Memory B cell (primary cell): ENCODE results near the gene TRIM9.

Experiments used
- ATAC-seq: fragments of 150-1000 bp; cut with Tn5 transposase; 2 replicates; pipeline ENCODE4 v1.10.0; 2021; ENCODE audit warnings: low read depth, mild to moderate bottlenecking, moderate library complexity
- DNase-seq, 2 donors: peaks; one replicate each; pipeline ENCODE4 v3.0.0; 2022; ENCODE audit warnings: low spot score in 2 of 2
- H3K27ac Mint-ChIP-seq: one replicate; pipeline ENCODE4 v1.8.0; 2022; ENCODE audit warnings: mild to moderate bottlenecking, moderate library complexity, mixed read lengths
- H3K27me3 Mint-ChIP-seq: one replicate; pipeline ENCODE4 v1.8.0; 2022; ENCODE audit warnings: mixed read lengths
- H3K36me3 Mint-ChIP-seq: one replicate; pipeline ENCODE4 v1.8.0; 2022; ENCODE audit warnings: mild to moderate bottlenecking, mixed read lengths
- H3K4me1 Mint-ChIP-seq: one replicate; pipeline ENCODE4 v1.8.0; 2022; ENCODE audit warnings: mixed read lengths
- H3K4me3 Mint-ChIP-seq: one replicate; pipeline ENCODE4 v1.8.0; 2022; ENCODE audit warnings: mild to moderate bottlenecking, moderate library complexity, mixed read lengths
- H3K9me3 Mint-ChIP-seq: one replicate; pipeline ENCODE4 v1.8.0; 2022; ENCODE audit warnings: mixed read lengths

The TRIM9 gene

DNA sequence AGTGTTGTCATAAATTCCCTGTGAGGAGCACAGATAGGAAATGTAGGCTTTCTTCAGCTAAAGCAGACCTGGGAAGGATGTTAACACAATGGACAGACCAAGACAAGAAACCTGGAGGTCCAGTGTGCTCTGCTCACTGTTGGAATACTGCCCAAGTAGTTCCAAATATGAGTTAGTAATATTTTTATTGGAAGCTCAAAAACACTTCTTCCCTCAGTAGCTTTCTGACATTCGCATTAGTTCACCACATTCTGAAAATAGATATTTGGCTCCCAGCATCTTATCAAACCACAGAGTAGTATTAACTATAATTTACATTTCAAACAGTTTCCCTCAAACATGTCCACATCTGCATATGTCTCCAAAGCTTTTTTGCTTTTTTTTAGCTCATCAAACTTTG is 75.8 kb downstream of the TRIM9 start:
- H3K27me3 Mint-ChIP-seq, result no peaks in the 10 kb centered on the region
- ATAC-seq (no peak), DNase-seq (no peak)
- no peak overlapping the region for H3K4me3 Mint-ChIP-seq
- no peaks in the 10 kb centered on the region for H3K9me3 Mint-ChIP-seq
- H3K27ac Mint-ChIP-seq, result no peak overlapping the region
- H3K36me3 Mint-ChIP-seq, result no peaks in the 10 kb centered on the region
- H3K4me1 Mint-ChIP-seq, result no peaks in the 10 kb centered on the region

GRCh38 chr14:51018521-51018920 is 76.4 kb downstream of the TRIM9 start:
- no peaks in the 10 kb centered on the region for H3K36me3 Mint-ChIP-seq
- no peaks in the 10 kb centered on the region for H3K9me3 Mint-ChIP-seq

DNA sequence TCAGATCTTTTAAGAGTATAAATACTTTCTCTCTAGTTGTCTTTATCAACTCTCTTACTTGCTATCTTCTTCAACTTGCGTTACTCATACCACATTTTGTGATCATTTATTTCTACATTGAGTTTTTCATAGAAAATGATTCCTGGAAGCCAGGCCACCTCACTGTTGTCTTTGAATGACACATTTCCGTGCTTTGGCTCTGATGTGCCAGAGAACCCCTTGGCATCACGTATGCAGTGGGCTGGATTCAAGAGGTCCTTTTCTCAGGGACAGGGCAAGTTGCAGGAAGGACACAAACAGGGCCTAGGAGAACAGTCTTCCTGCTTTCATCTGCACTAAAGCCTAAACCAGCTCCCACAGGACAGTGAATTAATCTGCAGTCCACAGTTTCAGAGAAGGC is 80.3 kb downstream of the TRIM9 start:
- ATAC-seq (no peak), DNase-seq (no peak)
- no peaks in the 10 kb centered on the region for H3K27me3 Mint-ChIP-seq
- no peak overlapping the region for H3K27ac Mint-ChIP-seq
- H3K36me3 Mint-ChIP-seq, result no peaks in the 10 kb centered on the region
- H3K4me1 Mint-ChIP-seq, result no peaks in the 10 kb centered on the region
- H3K4me3 Mint-ChIP-seq, result no peak overlapping the region
- H3K9me3 Mint-ChIP-seq, result no peaks in the 10 kb centered on the region

More at GRCh38 chr14:51018521-51018920, 76.4 kb downstream of the TRIM9 start:
- Mint-ChIP-seq H3K4me1 (no peaks in the 10 kb centered on the region), H3K4me3 (no peak overlapping the region), H3K27ac (no peak overlapping the region), H3K27me3 (no peaks in the 10 kb centered on the region)
- no peak for DNase-seq
- ATAC-seq, result no peak

DNA sequence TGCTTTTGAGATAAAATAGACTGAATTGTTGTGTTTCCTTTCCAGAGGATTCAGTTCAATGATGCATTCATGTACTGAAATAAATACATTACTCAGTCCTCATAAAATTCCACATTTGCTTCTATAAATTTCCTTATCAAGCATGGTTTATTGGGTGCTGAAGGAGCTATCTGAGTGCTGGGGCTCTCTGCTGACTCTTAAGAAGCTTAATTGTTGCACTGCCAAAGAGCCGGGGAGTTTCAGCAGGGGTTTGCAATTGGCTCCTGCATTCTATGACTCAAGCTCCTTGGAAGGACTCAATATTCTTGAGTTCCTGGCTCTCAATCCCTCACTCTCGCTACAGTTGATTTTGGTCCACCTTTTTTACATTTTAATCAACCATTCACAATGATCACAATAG is 80.8 kb downstream of the TRIM9 start:
- no peaks in the 10 kb centered on the region for H3K36me3 Mint-ChIP-seq
- H3K27me3 Mint-ChIP-seq, result no peaks in the 10 kb centered on the region
- H3K4me3 Mint-ChIP-seq, result no peak overlapping the region
- ATAC-seq (no peak), DNase-seq (no peak)
- H3K27ac Mint-ChIP-seq, result no peak overlapping the region
- H3K9me3 Mint-ChIP-seq, result no peaks in the 10 kb centered on the region
- H3K4me1 Mint-ChIP-seq, result no peaks in the 10 kb centered on the region

GRCh38 chr14:51012055-51012454 is 82.8 kb downstream of the TRIM9 start:
- Mint-ChIP-seq H3K27me3 (no peaks in the 10 kb centered on the region), H3K9me3 (no peaks in the 10 kb centered on the region), H3K36me3 (no peaks in the 10 kb centered on the region), H3K4me1 (no peaks in the 10 kb centered on the region), H3K4me3 (no peak overlapping the region), H3K27ac (no peak overlapping the region)
- ATAC-seq (no peak), DNase-seq (no peak)

- H3K4me1 Mint-ChIP-seq, result no peaks in the 10 kb centered on the region
- no peak overlapping the region for H3K4me3 Mint-ChIP-seq
- no peaks in the 10 kb centered on the region for H3K9me3 Mint-ChIP-seq
- H3K27ac Mint-ChIP-seq, result no peak overlapping the region
- H3K36me3 Mint-ChIP-seq, result no peaks in the 10 kb centered on the region
- DNase-seq, result no peak
- H3K27me3 Mint-ChIP-seq, result no peaks in the 10 kb centered on the region
- ATAC-seq, result no peak
Observed at GRCh38 chr14:51008446-51008845, 86.5 kb downstream of the TRIM9 start.

DNA sequence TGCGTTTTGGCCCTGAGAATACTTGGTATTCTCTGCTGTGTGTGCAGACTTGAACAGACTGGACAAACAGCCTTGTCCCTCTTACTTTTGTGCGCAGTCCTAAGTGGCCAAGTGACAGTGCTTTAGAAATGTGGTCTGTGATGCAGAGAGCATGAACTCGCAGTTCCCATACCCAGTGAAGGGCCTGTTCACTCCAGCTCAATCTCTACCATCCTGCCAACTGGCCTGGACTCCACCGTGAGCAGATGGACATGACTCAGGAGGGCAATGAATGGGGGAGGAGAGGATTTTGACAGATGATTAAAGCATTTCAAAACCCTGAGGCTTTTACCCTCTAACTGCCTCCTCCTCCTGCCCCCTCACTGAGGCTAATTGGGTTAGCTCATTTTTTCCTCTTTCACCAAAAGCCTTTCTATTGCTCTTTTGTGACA is 88.1 kb downstream of the TRIM9 start:
- H3K36me3 Mint-ChIP-seq, result no peaks in the 10 kb centered on the region
- no peak for DNase-seq
- ATAC-seq, result no peak
- no peak overlapping the region for H3K27ac Mint-ChIP-seq
- H3K27me3 Mint-ChIP-seq, result no peaks in the 10 kb centered on the region
- H3K9me3 Mint-ChIP-seq, result no peaks in the 10 kb centered on the region
- H3K4me1 Mint-ChIP-seq, result no peaks in the 10 kb centered on the region
- H3K4me3 Mint-ChIP-seq, result no peak overlapping the region

GRCh38 chr14:51006324-51006723 is 88.6 kb downstream of the TRIM9 start:
- no peak overlapping the region for H3K4me3 Mint-ChIP-seq
- DNase-seq (no peak), ATAC-seq (no peak)
- H3K27ac Mint-ChIP-seq, result no peak overlapping the region
- H3K4me1 Mint-ChIP-seq, result no peaks in the 10 kb centered on the region
- no peaks in the 10 kb centered on the region for H3K36me3 Mint-ChIP-seq
- H3K9me3 Mint-ChIP-seq, result no peaks in the 10 kb centered on the region
- H3K27me3 Mint-ChIP-seq, result no peaks in the 10 kb centered on the region

DNA sequence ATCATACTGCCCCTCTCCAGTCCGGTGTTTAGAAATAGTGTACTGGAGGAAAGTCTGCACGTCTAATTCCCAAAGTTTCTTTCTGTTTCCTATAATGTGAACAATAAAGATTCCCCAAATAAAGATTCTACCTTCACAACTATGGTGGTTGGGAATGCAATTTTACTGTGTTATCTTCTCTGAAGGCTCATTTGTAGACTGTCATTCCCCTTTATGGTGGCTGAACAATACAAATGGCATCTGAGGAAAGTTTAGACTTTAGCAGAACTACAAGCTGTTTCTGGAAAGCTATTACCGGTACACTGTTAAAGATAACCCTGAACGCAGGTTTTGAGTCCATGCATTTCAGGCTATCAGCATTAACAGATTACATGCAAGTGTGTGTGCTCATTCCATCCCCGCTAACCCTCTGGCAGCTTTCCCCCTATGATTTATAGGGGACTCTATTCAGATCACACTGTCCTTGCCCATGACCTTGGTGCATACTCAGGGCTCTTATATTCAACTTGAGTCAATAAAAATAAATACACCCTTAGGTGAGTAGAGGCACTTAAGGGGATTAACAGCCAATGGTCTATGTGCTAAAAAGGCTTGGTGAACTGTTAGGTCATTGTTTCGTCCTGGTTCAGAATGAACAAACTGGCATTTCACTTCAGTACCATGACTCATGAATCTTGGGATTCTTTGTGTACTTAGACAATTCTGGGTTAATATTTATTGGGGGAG is 89.9 kb downstream of the TRIM9 start:
- no peak for DNase-seq
- Mint-ChIP-seq H3K4me1 (no peaks in the 10 kb centered on the region), H3K9me3 (no peaks in the 10 kb centered on the region), H3K27me3 (no peaks in the 10 kb centered on the region), H3K36me3 (no peaks in the 10 kb centered on the region), H3K27ac (no peak overlapping the region), H3K4me3 (no peak overlapping the region)
- no peak for ATAC-seq

- DNase-seq (no peak), ATAC-seq (no peak)
- no peaks in the 10 kb centered on the region for H3K36me3 Mint-ChIP-seq
- no peak overlapping the region for H3K4me3 Mint-ChIP-seq
- no peaks in the 10 kb centered on the region for H3K4me1 Mint-ChIP-seq
- H3K27me3 Mint-ChIP-seq, result no peaks in the 10 kb centered on the region
- H3K9me3 Mint-ChIP-seq, result no peaks in the 10 kb centered on the region
- no peak overlapping the region for H3K27ac Mint-ChIP-seq
Observed at GRCh38 chr14:51004352-51004800, 90.5 kb downstream of the TRIM9 start.

GRCh38 chr14:51002406-51002999 is 92.4 kb downstream of the TRIM9 start:
- Mint-ChIP-seq H3K4me3 (no peak overlapping the region), H3K27ac (no peak overlapping the region), H3K9me3 (no peaks in the 10 kb centered on the region), H3K4me1 (no peaks in the 10 kb centered on the region), H3K27me3 (no peaks in the 10 kb centered on the region), H3K36me3 (no peaks in the 10 kb centered on the region)
- ATAC-seq (no peak), DNase-seq (no peak)

DNA sequence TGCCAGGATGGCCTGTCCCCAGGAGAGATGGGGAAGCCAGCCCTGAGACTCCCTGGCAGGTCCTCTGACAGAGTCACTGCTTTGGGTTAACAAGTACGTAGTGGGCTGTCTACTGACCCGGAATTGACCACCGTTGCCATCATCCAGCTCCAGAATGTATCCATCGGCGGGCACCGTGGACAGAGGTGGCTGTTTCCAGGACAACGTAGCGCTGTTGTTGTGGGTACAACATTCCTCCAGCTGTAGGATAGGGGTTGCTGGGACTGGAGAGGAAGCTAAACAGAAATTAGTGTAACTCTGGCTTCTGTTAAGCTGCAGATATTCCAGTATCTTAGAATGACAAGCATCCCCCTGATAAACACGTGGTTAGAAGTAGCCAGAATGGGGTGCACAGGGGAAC is 94.3 kb downstream of the TRIM9 start:
- Mint-ChIP-seq H3K36me3 (no peaks in the 10 kb centered on the region), H3K27ac (no peak overlapping the region), H3K4me1 (no peaks in the 10 kb centered on the region), H3K27me3 (no peaks in the 10 kb centered on the region), H3K9me3 (no peaks in the 10 kb centered on the region), H3K4me3 (no peak overlapping the region)
- no peak for DNase-seq
- no peak for ATAC-seq

GRCh38 chr14:50999726-51000125 is 95.2 kb downstream of the TRIM9 start:
- no peak for ATAC-seq
- no peak for DNase-seq
- no peaks in the 10 kb centered on the region for H3K27me3 Mint-ChIP-seq
- no peaks in the 10 kb centered on the region for H3K4me1 Mint-ChIP-seq
- H3K36me3 Mint-ChIP-seq, result no peaks in the 10 kb centered on the region
- no peaks in the 10 kb centered on the region for H3K9me3 Mint-ChIP-seq
- H3K27ac Mint-ChIP-seq, result no peak overlapping the region
- H3K4me3 Mint-ChIP-seq, result no peak overlapping the region

GRCh38 chr14:50998612-50999011 is 96.3 kb downstream of the TRIM9 start:
- no peak overlapping the region for H3K4me3 Mint-ChIP-seq
- H3K27me3 Mint-ChIP-seq, result no peaks in the 10 kb centered on the region
- no peaks in the 10 kb centered on the region for H3K4me1 Mint-ChIP-seq
- no peak overlapping the region for H3K27ac Mint-ChIP-seq
- no peaks in the 10 kb centered on the region for H3K36me3 Mint-ChIP-seq
- H3K9me3 Mint-ChIP-seq, result no peaks in the 10 kb centered on the region
- DNase-seq, result no peak
- no peak for ATAC-seq

DNA sequence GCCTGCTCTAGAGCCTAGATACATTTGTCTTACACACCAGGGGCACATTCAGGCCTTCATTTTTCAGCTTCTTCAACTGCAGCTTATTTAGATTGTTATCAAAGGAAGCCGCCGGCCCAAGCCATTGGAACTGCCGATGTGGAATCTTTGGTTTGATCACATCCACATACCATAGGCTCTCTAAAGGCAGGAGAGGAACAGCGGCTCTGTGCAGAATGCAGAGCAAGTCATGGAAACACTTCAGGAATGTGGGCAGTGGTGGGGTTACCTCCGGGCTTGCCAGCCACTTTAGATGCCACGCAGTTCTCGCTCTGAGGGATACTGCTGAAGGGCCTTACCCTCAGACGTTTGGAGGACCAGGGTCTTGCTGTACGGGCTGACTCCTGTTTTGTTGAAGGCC is 97.2 kb downstream of the TRIM9 start:
- Mint-ChIP-seq H3K9me3 (no peaks in the 10 kb centered on the region), H3K27me3 (no peaks in the 10 kb centered on the region), H3K4me1 (no peaks in the 10 kb centered on the region), H3K27ac (no peak overlapping the region), H3K36me3 (no peaks in the 10 kb centered on the region), H3K4me3 (no peak overlapping the region)
- no peak for DNase-seq
- ATAC-seq, result no peak
